Kidney glomerular epithelial cell (primary cell): ENCODE results near the gene SLAMF8.
A peak's percentile ranks its signal among the peaks of the same experiment; 100 is the strongest.

Experiments used
- DNase-seq: peaks from one replicate; lab custom pipeline; 2025; lab: John Stamatoyannopoulos, UW

Gene SLAMF8

DNA sequence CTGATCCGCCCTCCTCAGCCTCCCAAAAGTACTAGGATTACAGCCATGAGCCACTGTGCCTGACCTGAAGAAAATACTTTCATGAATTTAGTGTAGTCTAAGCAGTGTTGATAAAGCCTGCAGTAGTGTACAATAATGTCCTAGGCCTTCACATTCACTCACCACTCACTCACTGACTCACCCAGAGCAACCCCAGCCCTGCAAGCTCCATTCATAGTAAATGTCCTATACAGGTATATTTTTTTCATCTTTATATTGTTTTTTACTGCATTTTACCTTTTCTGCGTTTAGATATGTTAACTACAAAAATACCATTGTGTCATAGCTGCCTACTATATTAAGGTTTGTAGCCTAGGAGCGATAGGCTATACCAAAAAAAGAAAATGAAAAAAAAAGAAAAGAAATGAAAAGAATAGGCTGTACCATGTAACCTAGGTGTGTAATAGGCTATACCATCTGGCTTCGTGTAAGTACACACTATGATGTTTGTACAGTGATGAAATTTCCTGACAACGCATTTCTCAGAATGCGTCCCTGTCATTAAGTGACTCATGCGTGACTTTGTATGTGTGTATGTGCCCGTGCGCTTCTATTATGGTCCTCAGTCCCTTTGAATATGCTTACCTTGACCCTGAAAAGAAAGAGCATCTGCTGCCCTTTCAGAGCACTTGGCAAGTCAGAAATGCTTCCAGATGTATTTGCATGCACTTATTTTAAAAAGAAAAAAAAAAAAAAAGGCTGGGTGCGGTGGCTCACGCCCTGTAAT, 9.2 kb upstream of the SLAMF8 start:
- no peak for DNase-seq

DNA sequence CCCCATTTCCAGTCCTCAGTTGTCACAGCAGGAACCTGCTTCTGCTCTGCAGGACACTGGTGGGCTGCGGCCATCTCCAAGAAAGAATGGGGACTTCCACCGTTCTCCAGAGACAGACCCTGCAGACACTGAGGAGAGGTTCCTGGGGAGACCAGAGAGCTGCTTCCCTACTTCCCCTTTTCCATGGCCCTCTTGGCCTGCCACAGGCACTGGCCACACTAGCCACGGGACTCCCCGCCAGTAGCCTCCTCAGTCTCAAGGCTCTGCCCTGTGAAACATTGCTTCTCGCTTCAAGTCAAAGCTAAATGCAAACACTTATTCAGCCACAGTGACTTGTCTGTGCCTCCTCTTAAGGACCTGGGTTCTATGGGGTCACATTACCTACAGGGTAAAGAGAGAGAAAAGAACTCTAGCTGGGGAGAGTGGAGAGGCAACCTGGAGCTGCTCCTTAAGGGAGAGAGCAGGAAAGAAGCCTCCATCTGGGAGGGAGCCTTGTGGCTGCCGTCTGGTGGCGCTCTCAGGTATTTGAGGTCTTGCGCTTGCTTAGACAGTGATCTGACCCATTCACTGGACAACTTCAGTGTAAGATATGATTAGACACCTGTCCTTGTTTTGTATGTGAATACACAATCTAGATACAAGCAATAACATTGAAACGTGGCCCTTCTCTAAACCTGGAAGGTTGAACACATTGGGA, 5.4 kb upstream of the SLAMF8 start:
- DNase-seq = no peak

DNA sequence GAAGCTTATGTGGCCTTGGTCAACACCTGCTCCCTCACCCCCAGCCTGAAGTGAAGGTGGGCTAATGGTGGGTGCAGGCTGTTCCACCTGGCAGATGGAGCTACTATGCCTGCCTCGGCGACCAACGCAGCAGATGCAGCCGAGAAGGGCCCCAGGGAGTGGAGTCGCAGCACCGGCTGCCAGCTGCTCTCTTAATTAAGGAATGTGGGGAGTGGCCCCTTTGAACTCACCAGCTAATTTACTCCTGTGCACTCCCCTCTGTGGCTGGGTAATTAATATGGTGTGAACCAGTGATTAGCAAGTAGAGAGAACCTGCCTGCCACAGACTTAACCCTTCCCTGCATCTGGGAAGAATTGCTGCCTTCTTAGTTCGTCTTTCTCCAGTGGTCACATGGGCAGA, 3.3 kb upstream of the SLAMF8 start:
- no peak for DNase-seq

DNA sequence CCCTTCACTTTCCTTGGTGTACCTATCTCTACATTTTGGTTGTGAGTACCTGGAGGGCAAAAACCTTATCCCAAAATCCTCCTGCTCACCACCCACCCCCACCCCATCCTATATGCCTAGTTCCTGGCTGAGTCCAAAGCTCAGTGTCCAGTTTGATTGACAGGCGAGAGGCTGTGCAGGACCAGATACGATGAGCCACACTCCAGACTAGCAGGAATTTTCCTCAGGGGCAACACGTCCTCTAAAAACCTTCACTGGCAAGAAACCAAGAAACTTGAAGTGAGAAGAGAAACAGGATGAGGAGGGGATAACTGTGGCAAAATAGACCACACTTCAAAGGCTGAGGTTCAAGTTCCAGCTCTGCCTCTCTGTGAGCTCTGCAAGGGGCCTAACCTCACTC, 1.1 kb upstream of the SLAMF8 start:
- no peak for DNase-seq

DNA sequence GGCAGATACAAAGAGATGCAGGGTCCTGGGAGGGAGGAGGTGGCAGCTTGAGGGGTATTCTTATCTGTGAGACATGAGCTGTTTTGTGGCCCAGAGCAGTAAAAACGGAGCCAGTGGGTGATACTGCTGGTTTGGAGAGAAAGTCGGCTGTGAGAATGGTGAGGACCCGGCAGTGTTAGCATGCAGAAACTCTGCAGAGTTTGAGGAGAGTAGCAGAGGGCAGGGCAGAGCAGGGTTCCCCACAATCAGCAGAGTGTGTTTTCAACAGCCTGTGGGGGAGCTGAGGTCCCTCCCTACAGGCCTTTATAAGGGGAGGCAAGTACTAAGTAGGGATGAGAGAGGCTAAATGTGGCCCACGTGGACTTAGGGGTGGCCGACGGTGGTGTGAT, 423 bp downstream of the SLAMF8 start:
- DNase-seq = no peak

DNA sequence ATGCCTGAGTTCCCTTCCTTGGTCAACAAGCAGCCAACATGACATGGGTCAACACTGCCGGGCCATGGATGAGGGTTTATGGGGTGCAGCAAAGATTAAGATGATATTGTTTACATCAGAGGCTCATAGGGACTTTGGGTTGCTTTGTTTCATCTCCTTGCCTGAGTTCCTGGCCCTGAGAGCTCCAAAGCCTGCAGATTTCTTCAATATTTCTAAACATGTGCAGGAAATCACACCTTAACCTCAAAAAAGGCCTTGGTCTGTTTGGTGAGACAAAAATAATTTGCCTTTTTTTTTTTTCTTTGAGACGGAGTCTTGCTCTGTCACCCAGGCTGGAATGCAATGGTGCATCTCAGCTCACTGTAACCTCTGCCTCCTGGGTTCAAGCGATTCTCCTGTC, 876 bp downstream of the SLAMF8 start:
- no peak for DNase-seq

DNA sequence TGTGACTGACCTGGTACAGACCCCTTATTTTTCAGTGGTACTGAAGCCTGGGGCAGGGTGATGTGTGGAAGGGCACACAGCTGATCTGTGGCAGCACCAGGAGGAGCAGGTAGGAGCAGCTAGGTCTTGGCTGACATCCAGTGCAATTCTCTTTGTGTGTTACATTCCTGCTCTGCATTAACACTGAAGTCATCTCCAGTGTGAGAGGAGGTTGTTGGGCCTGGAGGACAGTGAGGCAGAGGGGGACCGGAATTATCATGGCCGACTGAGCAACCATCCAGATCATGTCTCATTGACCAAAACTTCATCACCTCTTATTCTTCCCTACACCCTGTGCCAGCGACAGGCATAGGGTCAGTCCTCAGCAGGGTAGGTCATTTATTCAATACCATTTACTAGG, 1.5 kb downstream of the SLAMF8 start:
- peak; percentile 58 for DNase-seq

DNA sequence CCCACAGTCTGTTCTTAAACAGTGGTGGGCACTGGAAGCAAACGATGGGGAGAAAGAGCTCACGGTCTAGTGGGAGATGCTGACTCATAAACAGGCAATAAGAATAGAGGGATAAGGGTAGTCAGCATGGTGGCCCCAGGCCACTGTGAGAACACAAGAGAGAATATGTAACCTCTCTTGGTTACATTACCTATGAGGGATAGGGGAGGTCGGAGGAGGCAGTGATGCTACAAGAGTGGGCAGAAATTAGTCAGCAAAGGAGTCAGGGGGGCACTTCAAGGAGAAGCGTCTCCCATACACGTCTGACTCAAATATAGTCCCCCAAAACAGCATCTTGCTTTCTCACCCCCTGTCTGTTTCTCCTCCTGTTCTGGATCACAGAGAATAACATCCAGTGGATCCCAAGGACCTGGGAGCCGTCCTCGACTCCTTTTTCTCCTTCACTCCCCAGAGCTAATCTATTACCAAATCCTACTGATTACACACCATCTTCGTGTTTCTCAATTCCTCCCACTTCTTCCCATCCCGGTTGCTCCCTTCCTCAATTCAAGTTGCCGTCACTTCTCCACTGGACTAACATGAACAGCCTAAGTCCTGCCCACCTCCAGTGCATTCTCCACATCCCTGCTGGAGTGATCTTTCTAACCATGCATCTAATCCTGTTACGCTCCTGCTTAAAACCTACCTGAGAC, 2.1 kb downstream of the SLAMF8 start:
- no peak for DNase-seq

DNA sequence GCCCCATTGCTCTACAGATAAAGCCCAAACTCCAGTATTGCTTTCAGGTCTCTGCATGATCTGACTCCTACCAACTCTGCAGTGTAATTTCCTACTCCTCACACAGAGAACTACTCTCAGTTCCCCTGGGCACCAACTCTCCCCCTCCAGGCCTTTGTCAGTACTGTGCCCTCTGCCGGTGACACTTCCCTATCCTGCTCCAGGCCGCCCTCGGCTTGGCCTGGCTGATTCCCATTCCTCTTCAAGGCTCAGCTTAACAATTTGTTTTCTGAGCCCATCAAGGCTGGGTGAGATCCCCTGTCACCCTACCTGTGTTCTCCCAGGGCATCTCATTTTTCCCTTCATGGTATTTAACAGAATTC, 2.6 kb downstream of the SLAMF8 start:
- no peak for DNase-seq

DNA sequence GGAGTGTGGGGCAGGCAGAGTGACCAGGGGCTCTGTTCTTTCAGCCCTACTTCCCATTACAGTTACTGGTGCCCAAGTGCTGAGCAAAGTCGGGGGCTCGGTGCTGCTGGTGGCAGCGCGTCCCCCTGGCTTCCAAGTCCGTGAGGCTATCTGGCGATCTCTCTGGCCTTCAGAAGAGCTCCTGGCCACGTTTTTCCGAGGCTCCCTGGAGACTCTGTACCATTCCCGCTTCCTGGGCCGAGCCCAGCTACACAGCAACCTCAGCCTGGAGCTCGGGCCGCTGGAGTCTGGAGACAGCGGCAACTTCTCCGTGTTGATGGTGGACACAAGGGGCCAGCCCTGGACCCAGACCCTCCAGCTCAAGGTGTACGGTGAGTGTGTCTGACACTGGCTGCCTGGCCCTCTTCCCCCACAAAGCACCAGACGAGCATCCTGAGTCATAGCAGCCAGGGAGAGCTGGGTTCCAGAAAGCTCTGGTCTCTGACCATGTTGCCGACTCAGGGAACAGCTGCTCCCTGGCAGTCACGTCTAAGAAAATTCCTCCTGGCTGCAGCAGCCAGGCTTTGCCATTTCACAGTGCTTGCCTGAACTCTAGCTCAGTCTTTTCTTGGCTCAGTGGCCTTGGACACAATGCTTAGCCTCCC, 3.3 kb downstream of the SLAMF8 start:
- DNase-seq = peak; percentile 30

DNA sequence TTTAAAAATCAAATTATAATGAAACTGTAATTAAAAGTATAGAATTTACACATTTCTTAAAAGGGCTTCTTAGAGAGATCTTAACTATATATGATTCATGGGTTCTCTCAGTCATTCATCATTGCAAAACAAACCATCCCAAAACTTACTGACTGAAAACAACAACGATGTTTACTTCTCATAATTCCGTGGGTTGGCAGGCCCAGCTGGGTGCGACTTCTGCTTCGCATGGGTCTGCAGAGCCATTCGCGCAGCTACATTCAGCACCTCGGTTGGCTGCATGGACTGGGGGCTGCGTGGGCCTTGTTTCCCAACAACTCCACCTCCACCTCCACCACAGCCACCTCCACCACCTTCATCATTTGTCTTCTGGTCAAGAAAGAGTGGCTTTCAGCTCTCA, 4.0 kb downstream of the SLAMF8 start:
- no peak for DNase-seq

DNA sequence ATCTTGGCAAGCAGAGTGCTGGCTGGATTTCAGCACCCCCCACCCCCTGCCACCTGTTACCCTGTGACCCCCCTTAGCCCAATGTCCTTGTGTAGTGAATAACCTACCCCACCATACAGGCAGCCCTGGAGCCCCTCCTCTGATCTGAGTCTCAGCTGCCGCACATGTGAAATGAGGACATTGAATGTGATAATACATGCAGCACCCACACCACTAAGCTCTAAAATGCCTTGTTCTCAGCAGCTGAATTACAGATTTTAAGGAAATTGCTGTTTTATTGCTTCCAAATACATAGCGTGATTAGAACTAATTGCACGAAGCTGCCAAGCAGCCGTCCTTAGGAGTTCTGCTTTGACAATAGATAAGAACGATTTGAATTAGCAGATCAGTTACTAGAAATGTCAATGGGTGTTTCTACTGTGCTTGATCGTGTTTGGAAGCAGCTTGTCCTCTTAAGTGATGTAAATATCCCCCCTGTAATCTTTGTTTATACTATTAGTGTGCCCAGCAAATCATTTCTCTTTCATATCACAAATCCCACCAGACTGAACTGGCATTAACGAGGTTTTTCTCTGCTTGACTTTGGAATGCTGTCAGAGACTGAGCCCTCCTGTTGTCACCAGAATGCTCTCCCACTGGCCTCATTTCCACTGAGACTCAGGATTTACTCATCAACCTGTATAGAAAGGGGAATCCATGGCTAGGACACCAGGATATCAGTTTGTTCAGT, 4.9 kb downstream of the SLAMF8 start:
- DNase-seq = no peak

DNA sequence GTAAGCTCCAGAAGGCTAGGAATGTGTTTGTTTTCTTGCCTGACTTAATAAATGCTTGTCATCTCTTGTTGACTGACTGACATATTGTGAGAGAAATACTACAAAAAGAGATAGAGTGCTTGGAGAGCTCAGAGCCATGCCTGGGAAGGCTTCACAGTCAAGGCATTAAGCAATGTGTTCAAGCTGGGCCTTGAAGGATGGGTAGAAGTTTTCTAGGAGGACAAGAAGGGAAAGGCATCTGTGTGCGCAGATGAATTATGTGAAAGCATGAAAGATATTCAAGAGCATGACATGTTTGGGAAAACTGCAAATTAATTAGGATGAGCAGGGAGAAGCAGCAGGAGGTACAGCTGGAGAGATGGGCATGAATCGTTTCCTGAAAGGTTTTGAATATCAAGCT, 5.6 kb downstream of the SLAMF8 start:
- no peak for DNase-seq

DNA sequence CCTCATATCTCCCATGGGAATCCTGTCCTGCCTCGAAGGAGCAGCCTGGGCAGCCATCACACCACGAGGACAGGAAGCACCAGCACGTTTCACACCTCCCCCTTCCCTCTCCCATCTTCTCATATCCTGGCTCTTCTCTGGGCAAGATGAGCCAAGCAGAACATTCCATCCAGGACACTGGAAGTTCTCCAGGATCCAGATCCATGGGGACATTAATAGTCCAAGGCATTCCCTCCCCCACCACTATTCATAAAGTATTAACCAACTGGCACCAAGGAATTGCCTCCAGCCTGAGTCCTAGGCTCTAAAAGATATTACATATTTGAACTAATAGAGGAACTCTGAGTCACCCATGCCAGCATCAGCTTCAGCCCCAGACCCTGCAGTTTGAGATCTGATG, 8.7 kb downstream of the SLAMF8 start:
- DNase-seq = no peak

DNA sequence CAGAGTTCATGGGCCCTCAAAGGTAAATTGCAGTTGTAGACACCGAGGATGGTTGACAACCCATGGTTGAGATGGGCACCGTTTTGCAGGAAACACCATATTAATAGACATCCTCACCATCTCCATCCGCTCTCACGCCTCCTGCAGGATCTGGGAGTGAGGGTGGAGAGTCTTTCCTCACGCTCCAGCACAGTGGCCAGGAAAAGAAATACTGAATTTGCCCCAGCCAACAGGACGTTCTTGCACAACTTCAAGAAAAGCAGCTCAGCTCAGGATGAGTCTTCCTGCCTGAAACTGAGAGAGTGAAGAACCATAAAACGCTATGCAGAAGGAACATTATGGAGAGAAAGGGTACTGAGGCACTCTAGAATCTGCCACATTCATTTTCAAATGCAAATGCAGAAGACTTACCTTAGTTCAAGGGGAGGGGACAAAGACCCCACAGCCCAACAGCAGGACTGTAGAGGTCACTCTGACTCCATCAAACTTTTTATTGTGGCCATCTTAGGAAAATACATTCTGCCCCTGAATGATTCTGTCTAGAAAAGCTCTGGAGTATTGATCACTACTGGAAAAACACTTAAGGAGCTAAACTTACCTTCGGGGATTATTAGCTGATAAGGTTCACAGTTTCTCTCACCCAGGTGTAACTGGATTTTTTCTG, 9.3 kb downstream of the SLAMF8 start:
- no peak for DNase-seq

DNA sequence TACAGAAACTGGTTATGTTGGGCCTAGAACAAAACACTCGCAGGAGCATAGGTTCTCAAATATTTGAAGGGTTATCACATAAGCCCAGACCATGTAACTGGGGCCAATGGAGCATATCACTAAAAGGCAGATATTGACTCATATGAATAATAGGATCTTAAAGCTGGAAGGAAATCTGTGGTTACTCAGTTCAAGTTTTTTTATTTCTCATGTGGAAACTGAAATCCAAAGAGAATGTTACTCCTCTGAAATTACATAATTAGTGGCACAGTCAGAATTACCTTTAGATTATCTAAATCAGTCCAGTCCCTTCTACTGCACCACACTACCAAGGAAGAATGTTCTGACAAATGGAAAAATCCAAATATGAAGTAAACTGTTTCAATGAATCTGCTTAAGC, 12.0 kb downstream of the SLAMF8 start:
- DNase-seq = peak; percentile 39

DNA sequence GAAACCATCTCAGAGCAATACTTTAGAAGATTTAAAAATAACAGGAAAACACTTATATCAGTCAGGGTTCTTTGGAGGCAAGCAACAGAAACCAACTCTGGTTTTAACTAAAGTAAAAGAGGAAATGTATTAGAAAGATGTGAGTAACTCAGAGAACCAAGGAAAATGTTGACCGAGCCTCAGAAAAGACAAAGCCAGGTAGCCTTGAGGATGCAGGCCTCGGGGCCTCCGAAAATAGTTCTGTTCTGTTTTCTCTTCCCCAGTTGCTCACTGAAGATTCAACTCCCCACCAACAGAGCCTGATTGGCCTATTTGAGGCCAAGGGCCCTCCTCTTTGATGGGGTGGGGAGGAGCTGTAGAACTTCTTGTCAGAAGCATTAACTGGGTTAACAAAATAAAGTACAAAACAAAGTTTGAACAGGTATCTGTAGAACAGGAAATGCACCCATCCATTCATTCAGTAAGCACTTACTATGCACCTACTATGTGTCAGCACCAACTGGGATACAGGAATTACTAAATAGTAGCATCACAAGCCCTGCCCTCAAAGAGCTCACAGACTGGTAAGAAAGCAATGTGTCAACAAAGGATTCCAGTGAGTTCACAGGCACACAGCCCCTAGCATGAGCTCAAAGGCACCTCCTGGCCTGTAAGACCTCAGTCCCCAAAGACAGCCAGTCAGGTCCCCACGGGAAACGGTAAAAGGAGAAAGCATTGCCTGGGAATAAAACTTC, 12.6 kb downstream of the SLAMF8 start:
- no peak for DNase-seq

DNA sequence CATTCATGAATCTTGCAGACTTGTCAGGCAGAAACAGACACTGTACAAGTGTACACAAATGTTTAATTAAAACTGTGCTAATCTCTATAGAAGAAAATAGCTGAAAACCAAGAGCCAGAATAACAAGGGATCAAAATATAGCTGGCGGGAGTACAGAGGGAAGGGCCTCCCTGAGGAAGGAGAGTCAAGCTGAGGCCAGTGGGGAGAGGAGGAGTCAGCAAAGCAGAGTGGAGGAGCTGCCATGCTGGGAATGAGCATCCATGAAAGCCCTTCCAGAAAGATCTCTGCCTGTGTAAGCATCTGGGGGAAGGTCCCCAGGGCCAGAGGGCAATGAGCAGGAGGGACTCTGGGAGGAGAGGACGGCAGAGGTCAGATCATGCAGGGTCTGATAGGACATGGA, 15.1 kb downstream of the SLAMF8 start:
- DNase-seq = no peak

DNA sequence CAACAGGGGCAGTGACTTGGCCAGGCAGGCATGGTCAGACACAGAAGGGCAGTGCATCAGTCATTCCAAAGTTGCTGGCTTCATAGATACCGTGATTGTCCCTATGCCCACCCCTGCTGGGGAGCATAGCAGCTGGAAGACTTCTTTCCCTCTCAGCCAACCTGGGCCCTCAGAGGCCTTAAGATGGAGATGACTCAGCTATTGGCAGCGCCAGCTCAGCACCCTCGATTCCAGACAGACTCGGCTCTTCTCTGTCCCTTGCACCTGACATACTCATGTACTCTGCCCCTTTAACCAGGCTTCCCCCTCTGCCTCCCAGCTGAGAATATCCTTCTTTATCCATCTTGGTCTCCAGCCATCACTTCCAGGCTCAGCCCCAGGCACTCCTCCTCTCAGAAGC, 16.8 kb downstream of the SLAMF8 start:
- DNase-seq = no peak

DNA sequence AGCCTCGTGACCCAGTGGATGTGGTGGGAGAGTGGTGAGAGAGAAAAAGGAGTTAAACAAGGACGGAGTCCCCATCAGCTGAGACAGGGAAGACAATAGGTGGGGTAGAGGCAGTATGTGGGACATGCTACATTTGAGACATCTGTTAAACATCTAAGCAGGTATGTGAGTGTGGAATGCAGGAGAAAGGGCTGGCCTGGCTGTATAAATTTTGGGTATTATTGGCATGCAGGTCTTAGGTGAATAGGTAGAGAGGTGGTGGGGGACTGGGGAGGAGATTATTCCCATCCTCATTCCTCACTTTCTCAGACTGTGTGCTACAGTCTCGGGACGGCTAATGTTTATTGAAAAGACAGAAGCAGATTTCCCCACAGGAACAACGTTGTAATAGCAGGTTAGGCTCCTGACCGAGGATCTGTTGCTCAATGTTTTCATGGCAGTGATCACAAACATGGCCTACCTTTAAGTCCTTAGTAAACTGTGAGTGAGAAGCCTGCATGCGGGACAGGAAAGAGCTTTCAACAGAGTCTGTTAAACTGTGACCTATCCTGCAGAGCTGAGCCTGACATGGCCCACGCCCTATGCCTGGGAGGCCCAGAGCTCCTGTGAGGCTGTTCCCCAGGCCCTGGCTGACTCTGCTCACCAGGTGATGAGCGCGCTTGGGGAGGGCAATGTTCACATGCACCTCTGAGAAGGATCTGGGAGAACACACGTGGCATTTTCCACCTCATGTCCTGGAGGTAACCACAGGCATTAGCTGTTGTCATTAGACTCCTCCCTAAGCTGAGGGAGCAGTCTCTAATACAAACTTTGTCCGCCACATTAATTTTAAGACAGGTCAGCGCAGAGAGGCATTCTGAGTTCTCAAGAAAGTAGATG, 19.3 kb downstream of the SLAMF8 start:
- peak; percentile 33 for DNase-seq
